Measurements from ENCODE around the gene F7. TPM values are rescaled to one million over a fixed set of nuclear protein-coding genes. Genes with fewer than 3 reads are reported as not detected.

Gene F7
- total and polyA plus RNA-seq, 2 experiments from 2014 or later, result not detected

DNA sequence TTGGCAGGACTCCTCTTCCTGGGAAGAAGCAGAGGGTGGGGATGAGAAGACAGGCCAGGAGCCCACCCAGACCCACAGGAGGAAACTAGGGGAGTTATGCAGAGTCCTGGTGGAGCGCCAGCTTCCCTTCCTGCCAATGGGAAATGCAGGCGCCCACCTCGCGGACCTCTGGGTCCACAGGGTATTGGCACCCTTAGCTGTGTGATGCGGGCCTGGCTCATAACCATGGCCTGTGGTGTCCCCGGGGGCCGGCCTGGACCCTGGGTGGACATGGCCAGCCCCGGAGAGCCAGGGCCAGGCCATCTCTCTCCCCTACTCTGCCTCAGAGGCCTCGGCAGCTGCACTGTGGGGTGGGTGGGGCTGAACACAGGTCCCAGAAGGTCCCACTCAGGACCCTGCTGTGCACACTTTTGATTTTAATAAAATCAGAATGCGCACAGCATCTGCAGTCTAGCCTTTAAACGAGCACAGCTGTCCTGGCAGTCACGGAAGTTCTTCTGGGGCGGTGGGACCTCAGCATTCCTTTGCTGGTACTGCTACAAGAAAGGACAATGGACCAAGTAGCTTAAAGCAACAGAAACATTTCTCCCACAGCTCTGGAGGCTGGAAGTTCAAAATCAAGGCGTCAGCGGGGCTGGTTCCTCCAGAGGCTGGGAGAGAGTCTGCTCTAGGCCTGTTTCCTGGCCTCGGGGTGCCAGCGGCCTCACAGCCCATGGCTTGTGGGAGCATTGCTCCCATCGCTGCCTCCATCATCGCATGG, 18.8 kb downstream of the F7 start:
- 84 to 88% methylated on average over 17 to 19 of the region's 19 CpGs for WGBS, 2 experiments (ENCODE audit: low coverage in 1 of 2, low lambda C conversion rate in 2 of 2, missing lambda C conversion rate in 2 of 2)
- Histone ChIP-seq H3K9ac (no peak overlapping the region), H3K9me3 (ENCODE audit: low read depth) (no peaks in the 10 kb centered on the region), H3K4me2 (ENCODE audit: unreplicated experiment) (no peak overlapping the region), H3F3A (ENCODE audit: insufficient read depth) (no peaks in the 10 kb centered on the region), H3K9me2 (ENCODE audit: insufficient read depth) (no peaks in the 10 kb centered on the region), H3K27ac (no peak overlapping the region), H3K27me3 (replicated peaks; ENCODE audit: insufficient read depth) (no peaks in the 10 kb centered on the region; the same call in 1 of the 2 replicates), H3K4me3 (no peak overlapping the region), H3K36me3 (ENCODE audit: low read depth) (no peaks in the 10 kb centered on the region), H3K4me1 (ENCODE audit: insufficient read depth) (no peaks in the 10 kb centered on the region), H3K79me2 (ENCODE audit: insufficient read depth) (no peaks in the 10 kb centered on the region), H2AFZ (no peak overlapping the region), H4K20me1 (ENCODE audit: insufficient read depth) (no peaks in the 10 kb centered on the region)
- TF ChIP-seq EZH2phosphoT487 (IDR thresholded peaks at IDR 0.05; ENCODE audit: insufficient read depth, low read depth) (no peak), EZH2 (IDR thresholded peaks at IDR 0.05; ENCODE audit: insufficient read depth, poor library complexity, severe bottlenecking) (no peak)
- in situ Hi-C loops (cut with MboI), result no loop called here
- DNase-seq, result no peak

- Histone ChIP-seq H3K9me2 (ENCODE audit: insufficient read depth) (no peaks in the 10 kb centered on the region), H3K4me1 (ENCODE audit: insufficient read depth) (no peaks in the 10 kb centered on the region), H3K36me3 (ENCODE audit: low read depth) (no peaks in the 10 kb centered on the region), H3K27ac (no peak overlapping the region), H3F3A (ENCODE audit: insufficient read depth) (no peaks in the 10 kb centered on the region), H3K27me3 (replicated peaks; ENCODE audit: insufficient read depth) (no peaks in the 10 kb centered on the region; the same call in 1 of the 2 replicates), H3K79me2 (ENCODE audit: insufficient read depth) (no peaks in the 10 kb centered on the region), H3K4me3 (no peak overlapping the region), H3K4me2 (ENCODE audit: unreplicated experiment) (no peak overlapping the region), H4K20me1 (ENCODE audit: insufficient read depth) (no peaks in the 10 kb centered on the region), H3K9me3 (ENCODE audit: low read depth) (no peaks in the 10 kb centered on the region), H3K9ac (no peak overlapping the region), H2AFZ (no peak overlapping the region)
- DNase-seq, result no peak
- in situ Hi-C loops (cut with MboI), result no loop called here
- WGBS, 2 experiments (ENCODE audit: low coverage in 1 of 2, low lambda C conversion rate in 2 of 2, missing lambda C conversion rate in 2 of 2), result 85 to 87% methylated on average over 19 of the region's 19 CpGs
- TF ChIP-seq EZH2phosphoT487 (IDR thresholded peaks at IDR 0.05; ENCODE audit: insufficient read depth, low read depth) (no peak), EZH2 (IDR thresholded peaks at IDR 0.05; ENCODE audit: insufficient read depth, poor library complexity, severe bottlenecking) (no peak)
These were observed 20.1 kb downstream of the F7 start for GRCh38 chr13:113125506-113126264.

- Histone ChIP-seq H3K9ac (no peak overlapping the region), H3K4me1 (ENCODE audit: insufficient read depth) (no peaks in the 10 kb centered on the region), H2AFZ (no peak overlapping the region), H3F3A (ENCODE audit: insufficient read depth) (no peaks in the 10 kb centered on the region), H3K79me2 (ENCODE audit: insufficient read depth) (no peaks in the 10 kb centered on the region), H3K9me3 (ENCODE audit: low read depth) (no peaks in the 10 kb centered on the region), H3K27ac (no peak overlapping the region), H3K36me3 (ENCODE audit: low read depth) (no peaks in the 10 kb centered on the region), H3K9me2 (ENCODE audit: insufficient read depth) (no peaks in the 10 kb centered on the region), H3K4me2 (ENCODE audit: unreplicated experiment) (no peak overlapping the region), H3K4me3 (no peak overlapping the region), H3K27me3 (replicated peaks; ENCODE audit: insufficient read depth) (no peaks in the 10 kb centered on the region; the same call in 1 of the 2 replicates), H4K20me1 (ENCODE audit: insufficient read depth) (no peaks in the 10 kb centered on the region)
- no peak for DNase-seq
- TF ChIP-seq EZH2phosphoT487 (IDR thresholded peaks at IDR 0.05; ENCODE audit: insufficient read depth, low read depth) (no peak), EZH2 (IDR thresholded peaks at IDR 0.05; ENCODE audit: insufficient read depth, poor library complexity, severe bottlenecking) (no peak)
- WGBS, 2 experiments (ENCODE audit: low coverage in 1 of 2, low lambda C conversion rate in 2 of 2, missing lambda C conversion rate in 2 of 2), result 78 to 80% methylated on average over 18 of the region's 18 CpGs
- in situ Hi-C loops (cut with MboI), result no loop called here
These were observed 20.9 kb downstream of the F7 start for GRCh38 chr13:113126265-113127150.

DNA sequence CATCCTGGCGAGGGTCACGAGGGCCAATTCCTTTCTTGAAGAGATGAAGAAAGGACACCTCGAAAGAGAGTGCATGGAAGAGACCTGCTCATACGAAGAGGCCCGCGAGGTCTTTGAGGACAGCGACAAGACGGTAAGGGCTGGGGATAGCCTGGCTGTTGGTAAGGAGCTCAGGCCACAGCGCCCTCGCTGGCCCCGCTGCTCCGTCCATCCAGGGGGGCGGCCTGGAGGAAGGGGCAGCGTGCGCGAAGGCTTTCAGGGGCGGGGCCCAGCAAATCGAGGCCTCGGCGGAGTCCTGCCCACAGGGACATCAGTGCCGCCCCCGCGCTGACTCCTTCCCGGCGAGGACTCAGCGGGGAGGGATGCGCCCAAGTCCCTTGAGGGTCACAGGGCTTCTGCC, 23.9 kb downstream of the F7 start:
- no peak for DNase-seq
- no peak overlapping the region for H2AFZ ChIP-seq
- H3K27ac ChIP-seq, result no peak overlapping the region
- H3K4me2 ChIP-seq (ENCODE audit: unreplicated experiment), result no peak overlapping the region
- no peaks in the 10 kb centered on the region for H3K9me2 ChIP-seq (ENCODE audit: insufficient read depth)
- no peaks in the 10 kb centered on the region for H3K36me3 ChIP-seq (ENCODE audit: low read depth)
- in situ Hi-C loops (cut with MboI), result no loop called here
- H4K20me1 ChIP-seq (ENCODE audit: insufficient read depth), result no peaks in the 10 kb centered on the region
- H3K9me3 ChIP-seq (ENCODE audit: low read depth), result no peaks in the 10 kb centered on the region
- 88 to 90% methylated on average over 25 to 27 of the region's 27 CpGs for WGBS, 2 experiments (ENCODE audit: low coverage in 1 of 2, low lambda C conversion rate in 2 of 2, missing lambda C conversion rate in 2 of 2)
- H3K79me2 ChIP-seq (ENCODE audit: insufficient read depth), result no peaks in the 10 kb centered on the region
- no peak overlapping the region for H3K9ac ChIP-seq
- H3K4me3 ChIP-seq, result no peak overlapping the region
- H3F3A ChIP-seq (ENCODE audit: insufficient read depth), result no peaks in the 10 kb centered on the region
- H3K27me3 ChIP-seq (replicated peaks; ENCODE audit: insufficient read depth), result peaks cover 3% of the 10 kb centered on the region; the same call in 1 of the 2 replicates
- H3K4me1 ChIP-seq (ENCODE audit: insufficient read depth), result no peaks in the 10 kb centered on the region
- TF ChIP-seq EZH2 (IDR thresholded peaks at IDR 0.05; ENCODE audit: insufficient read depth, poor library complexity, severe bottlenecking) (no peak), EZH2phosphoT487 (IDR thresholded peaks at IDR 0.05; ENCODE audit: insufficient read depth, low read depth) (no peak)
